H9 (cell line): Measurements from ENCODE around the gene PRAMEF12. TPM values are rescaled to one million over a fixed set of nuclear protein-coding genes. Genes with fewer than 3 reads are reported as not detected.

ENCODE experiments used
- DNase-seq: peaks from one replicate; pipeline ENCODE4 v3.0.0-alpha.2; 2017
- H2AFZ ChIP-seq: one replicate; pipeline ENCODE4 v1.6.1; 2013; ENCODE audit warnings: mild to moderate bottlenecking, low read length, control low read depth, moderate library complexity
- H2AK5ac ChIP-seq: 2 replicates; pipeline ENCODE4 v1.6.1; 2013; ENCODE audit warnings: low read length, control low read depth, mixed read lengths; ENCODE audit not compliant: insufficient read length
- H2BK120ac ChIP-seq: one replicate; pipeline ENCODE4 v1.6.1; 2013; ENCODE audit warnings: low read depth, mild to moderate bottlenecking, low read length, control low read depth, inconsistent platforms; ENCODE audit not compliant: poor library complexity, severe bottlenecking
- H2BK12ac ChIP-seq: 2 replicates; pipeline ENCODE4 v1.6.1; 2013; ENCODE audit warnings: low read length, control low read depth, mixed read lengths, low read depth; ENCODE audit not compliant: insufficient read length
- H2BK15ac ChIP-seq: 2 replicates; pipeline ENCODE4 v1.6.1; 2013; ENCODE audit warnings: low read depth, low read length, control low read depth
- H2BK20ac ChIP-seq: one replicate; pipeline ENCODE4 v1.6.1; 2013; ENCODE audit warnings: low read depth, mild to moderate bottlenecking, low read length, control low read depth, inconsistent platforms; ENCODE audit not compliant: poor library complexity, severe bottlenecking
- H2BK5ac ChIP-seq: 2 replicates; pipeline ENCODE4 v1.6.1; 2013; ENCODE audit warnings: low read length, control low read depth, mixed read lengths; ENCODE audit not compliant: insufficient read length
- H3K14ac ChIP-seq: 2 replicates; pipeline ENCODE4 v1.6.1; 2013; ENCODE audit warnings: low read length, control low read depth; ENCODE audit not compliant: insufficient read depth
- H3K18ac ChIP-seq: 2 replicates; pipeline ENCODE4 v1.6.1; 2013; ENCODE audit warnings: low read depth, mild to moderate bottlenecking, mixed read lengths, low read length, control low read depth; ENCODE audit not compliant: insufficient read length
- H3K23ac ChIP-seq: 2 replicates; pipeline ENCODE4 v1.6.1; 2013; ENCODE audit warnings: low read length, control low read depth, mixed read lengths, low read depth; ENCODE audit not compliant: insufficient read length
- H3K23me2 ChIP-seq: 2 replicates; pipeline ENCODE4 v1.6.1; 2013; ENCODE audit warnings: low read depth, mild to moderate bottlenecking, mixed read lengths, low read length, control low read depth; ENCODE audit not compliant: insufficient read length, poor library complexity, severe bottlenecking
- H3K27ac ChIP-seq: 2 replicates; pipeline ENCODE4 v1.5.1; 2013; ENCODE audit warnings: low read length, control low read depth, mixed read lengths, low read depth; ENCODE audit not compliant: insufficient read length
- H3K27me3 ChIP-seq: 2 replicates; pipeline ENCODE4 v1.6.1; 2013; ENCODE audit warnings: low read length, control low read depth, inconsistent platforms; ENCODE audit not compliant: insufficient read depth
- H3K4ac ChIP-seq: 2 replicates; pipeline ENCODE4 v1.6.1; 2013; ENCODE audit warnings: low read depth, mild to moderate bottlenecking, control low read depth, inconsistent platforms, low read length, moderate library complexity
- H3K4me1 ChIP-seq: 2 replicates; pipeline ENCODE4 v1.6.1; 2013; ENCODE audit warnings: low read length, control low read depth, inconsistent platforms; ENCODE audit not compliant: insufficient read depth
- H3K4me2 ChIP-seq: 2 replicates; pipeline ENCODE4 v1.6.1; 2013; ENCODE audit warnings: low read length, control low read depth, mixed read lengths; ENCODE audit not compliant: insufficient read length, insufficient read depth
- H3K56ac ChIP-seq: 2 replicates; pipeline ENCODE4 v1.6.1; 2013; ENCODE audit warnings: low read depth, mild to moderate bottlenecking, mixed read lengths, low read length, control low read depth; ENCODE audit not compliant: insufficient read length
- H3K79me1 ChIP-seq: 2 replicates; pipeline ENCODE4 v1.6.1; 2013; ENCODE audit warnings: low read depth, mild to moderate bottlenecking, moderate library complexity, low read length, control low read depth, inconsistent platforms; ENCODE audit not compliant: insufficient read depth, poor library complexity, severe bottlenecking
- H3K79me2 ChIP-seq: 2 replicates; pipeline ENCODE4 v1.6.1; 2013; ENCODE audit warnings: low read length, control low read depth, inconsistent platforms; ENCODE audit not compliant: insufficient read depth
- H3K9ac ChIP-seq: 2 replicates; pipeline ENCODE4 v1.6.1; 2013; ENCODE audit warnings: low read length, control low read depth, mixed read lengths; ENCODE audit not compliant: insufficient read length; ENCODE audit errors: extremely low read depth
- H3K9me3 ChIP-seq: one replicate; pipeline ENCODE4 v1.6.1; 2013; ENCODE audit warnings: low read depth, low read length, inconsistent platforms; ENCODE audit not compliant: control insufficient read depth
- H3T11ph ChIP-seq: one replicate; pipeline ENCODE4 v1.6.1; 2013; ENCODE audit warnings: mild to moderate bottlenecking, low read length, control low read depth, inconsistent platforms
- H4K20me1 ChIP-seq: one replicate; pipeline ENCODE4 v1.6.1; 2013; ENCODE audit not compliant: control insufficient read depth, insufficient read length, insufficient read depth
- H4K5ac ChIP-seq: 2 replicates; pipeline ENCODE4 v1.6.1; 2013; ENCODE audit warnings: low read depth, mild to moderate bottlenecking, mixed read lengths, low read length, control low read depth; ENCODE audit not compliant: insufficient read length
- H4K8ac ChIP-seq: replicated peaks from 2 replicates; pipeline ENCODE4 v1.6.1; 2013; ENCODE audit warnings: low read length, control low read depth, mixed read lengths, low read depth; ENCODE audit not compliant: insufficient read length
- H4K91ac ChIP-seq: 2 replicates; pipeline ENCODE4 v1.6.1; 2013; ENCODE audit warnings: low read depth, mild to moderate bottlenecking, moderate library complexity, mixed read lengths, low read length, control low read depth; ENCODE audit not compliant: insufficient read length
- H3K27ac Mint-ChIP-seq, 3 experiments: 2 replicates in 2 of 3; 3 replicates in 1 of 3; pipeline ENCODE4 v1.8.0; 2020 to 2021; ENCODE audit warnings: mixed read lengths in 3 of 3, mild to moderate bottlenecking in 1 of 3, moderate library complexity in 1 of 3
- H3K27me3 Mint-ChIP-seq: 2 replicates; pipeline ENCODE4 v1.8.0; 2021; ENCODE audit warnings: low read depth, mild to moderate bottlenecking, moderate library complexity, mixed read lengths
- H3K36me3 Mint-ChIP-seq, 3 experiments: 2 replicates in 2 of 3; 3 replicates in 1 of 3; pipeline ENCODE4 v1.8.0; 2020 to 2021; ENCODE audit warnings: low read depth in 3 of 3, mixed read lengths in 3 of 3; ENCODE audit not compliant: insufficient read depth in 1 of 3
- H3K4me1 Mint-ChIP-seq, 2 experiments: 2 replicates each; pipeline ENCODE4 v1.8.0; 2020; ENCODE audit warnings: mixed read lengths in 2 of 2
- H3K4me3 Mint-ChIP-seq, 2 experiments: 2 replicates in 1 of 2; 3 replicates in 1 of 2; pipeline ENCODE4 v1.8.0; 2020 to 2021; ENCODE audit warnings: mild to moderate bottlenecking in 2 of 2, mixed read lengths in 2 of 2, moderate library complexity in 1 of 2
- H3K9me3 Mint-ChIP-seq, 2 experiments: 2 replicates in 1 of 2; 3 replicates in 1 of 2; pipeline ENCODE4 v1.8.0; 2020; ENCODE audit warnings: mild to moderate bottlenecking in 2 of 2, mixed read lengths in 2 of 2, moderate library complexity in 1 of 2
- CTCF ChIP-seq: fragments of 200-600 bp; sonication (generic); conservative IDR thresholded peaks from 3 replicates; pipeline ENCODE4 v1.8.0; 2021; ENCODE audit warnings: antibody characterized with exemption, mild to moderate bottlenecking
- WGBS: extraction: QIAGEN DNeasy Blood & Tissue Kit; methylation state at CpG from one replicate; pipeline ENCODE4 v1.1.7; 2013; ENCODE audit warnings: missing lambda C conversion rate, low lambda C conversion rate, mixed read lengths; ENCODE audit not compliant: insufficient read length; ENCODE audit errors: extremely low coverage; 5-methylcytosine and 5-hydroxymethylcytosine counted together
- total RNA-seq: library from RNA; stranded (reverse); gene quantifications from 2 replicates; pipeline ENCODE4 v1.2.1, GENCODE V29; 2021

Gene PRAMEF12
- total RNA-seq, 1 experiment from 2014 or later, result not detected

- Histone ChIP-seq H3K18ac (no peak overlapping the region), H3K14ac (no peak overlapping the region), H2BK15ac (no peak overlapping the region), H3K23me2 (no peaks in the 10 kb centered on the region), H2BK20ac (no peak overlapping the region), H3K79me2 (no peaks in the 10 kb centered on the region), H2AK5ac (no peak overlapping the region), H3K4ac (no peak overlapping the region), H3T11ph (no peak overlapping the region), H4K91ac (no peak overlapping the region), H2BK12ac (no peak overlapping the region), H3K9ac (no peak overlapping the region), H4K5ac (no peak overlapping the region), H2BK5ac (no peak overlapping the region), H3K56ac (no peak overlapping the region), H4K8ac (no peak overlapping the region), H2BK120ac (no peak overlapping the region), H3K4me2 (no peak overlapping the region), H4K20me1 (no peaks in the 10 kb centered on the region), H3K23ac (no peak overlapping the region), H3K9me3 (no peaks in the 10 kb centered on the region), H3K79me1 (no peaks in the 10 kb centered on the region), H2AFZ (no peak overlapping the region), H3K27ac (no peak overlapping the region), H3K27me3 (no peaks in the 10 kb centered on the region), H3K4me1 (no peaks in the 10 kb centered on the region)
- Mint-ChIP-seq H3K4me1 (peaks cover 0 to 7% of the 10 kb centered on the region in 2 experiments; a peak in 1 of 4 replicates), H3K36me3 (no peaks in the 10 kb centered on the region), H3K27ac (no peak overlapping the region), H3K4me3 (no peak overlapping the region), H3K27me3 (peaks cover 12% of the 10 kb centered on the region), H3K9me3 (peaks cover 0 to 3% of the 10 kb centered on the region in 2 experiments; a peak in 2 of 5 replicates)
- no CpG with 5 or more reads among the region's 5 CpGs for WGBS
- no peak for DNase-seq
- no peak for TF ChIP-seq CTCF
Measured at GRCh38 chr1:12761781-12762180, 11.8 kb upstream of the PRAMEF12 start.
